ENCODE data around the gene IHH.

The IHH gene

GRCh38 chr2:219027511-219028055, 33.1 kb downstream of the IHH start:
- Histone ChIP-seq H3K4me2 (ENCODE audit: low read length) (no peak overlapping the region), H3K36me3 (ENCODE audit: control insufficient read depth, insufficient read depth, low read length) (no peaks in the 10 kb centered on the region), H3K27me3 (ENCODE audit: control insufficient read depth, insufficient read depth, low read length) (no peaks in the 10 kb centered on the region), H3K9ac (no peak overlapping the region), H2AFZ (no peak overlapping the region), H3K27ac (no peak overlapping the region), H3K9me3 (ENCODE audit: control insufficient read depth, low read length) (no peaks in the 10 kb centered on the region), H3K4me3 (ENCODE audit: low read depth, low read length) (no peak overlapping the region), H3K79me2 (no peaks in the 10 kb centered on the region), H3K4me1 (peaks cover 3% of the 10 kb centered on the region)
- TF ChIP-seq CTCF (IDR thresholded peaks at IDR 0.05), result no peak

GRCh38 chr2:219026946-219027345, 33.8 kb downstream of the IHH start:
- H3K27me3 ChIP-seq (ENCODE audit: control insufficient read depth, insufficient read depth, low read length), result no peaks in the 10 kb centered on the region
- no peaks in the 10 kb centered on the region for H3K9me3 ChIP-seq (ENCODE audit: control insufficient read depth, low read length)
- no peaks in the 10 kb centered on the region for H3K79me2 ChIP-seq
- no peaks in the 10 kb centered on the region for H3K36me3 ChIP-seq (ENCODE audit: control insufficient read depth, insufficient read depth, low read length)
- H3K27ac ChIP-seq, result no peak overlapping the region
- no peak overlapping the region for H3K9ac ChIP-seq
- no peak for TF ChIP-seq CTCF (IDR thresholded peaks at IDR 0.05)
- H2AFZ ChIP-seq, result no peak overlapping the region
- H3K4me2 ChIP-seq (ENCODE audit: low read length), result no peak overlapping the region
- no peak overlapping the region for H3K4me3 ChIP-seq (ENCODE audit: low read depth, low read length)
- peaks cover 3% of the 10 kb centered on the region for H3K4me1 ChIP-seq

GRCh38 chr2:219025637-219026585, 34.8 kb downstream of the IHH start:
- Histone ChIP-seq H3K4me1 (peaks cover 3% of the 10 kb centered on the region), H3K9ac (no peak overlapping the region), H3K79me2 (no peaks in the 10 kb centered on the region), H3K36me3 (ENCODE audit: control insufficient read depth, insufficient read depth, low read length) (no peaks in the 10 kb centered on the region), H3K9me3 (ENCODE audit: control insufficient read depth, low read length) (no peaks in the 10 kb centered on the region), H3K4me3 (ENCODE audit: low read depth, low read length) (no peak overlapping the region), H3K27me3 (ENCODE audit: control insufficient read depth, insufficient read depth, low read length) (no peaks in the 10 kb centered on the region), H2AFZ (no peak overlapping the region), H3K4me2 (ENCODE audit: low read length) (no peak overlapping the region), H3K27ac (no peak overlapping the region)
- TF ChIP-seq CTCF (IDR thresholded peaks at IDR 0.05), result no peak

GRCh38 chr2:219024059-219024458, 36.7 kb downstream of the IHH start:
- no peaks in the 10 kb centered on the region for H3K4me1 ChIP-seq
- H3K79me2 ChIP-seq, result no peaks in the 10 kb centered on the region
- H2AFZ ChIP-seq, result no peak overlapping the region
- no peak overlapping the region for H3K9ac ChIP-seq
- H3K4me3 ChIP-seq (ENCODE audit: low read depth, low read length), result no peak overlapping the region
- no peak overlapping the region for H3K27ac ChIP-seq
- H3K4me2 ChIP-seq (ENCODE audit: low read length), result no peak overlapping the region
- TF ChIP-seq CTCF (IDR thresholded peaks at IDR 0.05), result no peak
- H3K9me3 ChIP-seq (ENCODE audit: control insufficient read depth, low read length), result no peaks in the 10 kb centered on the region
- H3K36me3 ChIP-seq (ENCODE audit: control insufficient read depth, insufficient read depth, low read length), result no peaks in the 10 kb centered on the region
- H3K27me3 ChIP-seq (ENCODE audit: control insufficient read depth, insufficient read depth, low read length), result no peaks in the 10 kb centered on the region
